WTC11 (cell line): Measurements from ENCODE around the gene SPAG5. TPM values are rescaled to one million over a fixed set of nuclear protein-coding genes. Genes with fewer than 3 reads are reported as not detected.

Experiments
- ATAC-seq: fragments of 200-7000 bp; cut with Tn5 transposase; 2 replicates; pipeline ENCODE4 v1.10.0; 2021; ENCODE audit warnings: mild to moderate bottlenecking, moderate library complexity
- CTCF ChIA-PET: fragments of 300-600 bp; sonication (Branson Sonifier 250); formaldehyde crosslinking; loops from one replicate; lab custom pipeline; 2021; ENCODE audit warnings: antibody characterized with exemption; lab: Charles Lee
- POLR2A ChIA-PET: fragments of 350-600 bp; sonication (Branson Sonifier 250); formaldehyde crosslinking; loops from one replicate; lab custom pipeline; 2021; ENCODE audit warnings: antibody characterized with exemption; lab: Charles Lee
- DNase-seq: peaks from one replicate; pipeline ENCODE4 v3.0.0; 2021; ENCODE audit warnings: low spot score
- H3K27ac Mint-ChIP-seq: 2 replicates; pipeline ENCODE4 v1.8.0; 2021; ENCODE audit warnings: mixed read lengths
- H3K27me3 Mint-ChIP-seq: 2 replicates; pipeline ENCODE4 v1.8.0; 2021; ENCODE audit warnings: low read depth, mild to moderate bottlenecking, moderate library complexity, mixed read lengths
- H3K36me3 Mint-ChIP-seq: 2 replicates; pipeline ENCODE4 v1.8.0; 2021; ENCODE audit warnings: mixed read lengths
- H3K4me1 Mint-ChIP-seq: 2 replicates; pipeline ENCODE4 v1.8.0; 2022; ENCODE audit warnings: mixed read lengths
- H3K4me3 Mint-ChIP-seq: 2 replicates; pipeline ENCODE4 v1.8.0; 2021; ENCODE audit warnings: mild to moderate bottlenecking, moderate library complexity, mixed read lengths
- H3K9me3 Mint-ChIP-seq: 2 replicates; pipeline ENCODE4 v1.8.0; 2021; ENCODE audit warnings: mixed read lengths
- ESRRA ChIP-seq: sonication (generic); formaldehyde crosslinking; IDR thresholded peaks from 2 replicates; pipeline ENCODE4 v1.8.1; 2022; ENCODE audit warnings: mild to moderate bottlenecking, missing genetic modification reagents, borderline replicate concordance
- FOXJ3 ChIP-seq: sonication (generic); formaldehyde crosslinking; IDR thresholded peaks from 2 replicates; pipeline ENCODE4 v1.9.0; 2021; ENCODE audit warnings: missing genetic modification reagents, mild to moderate bottlenecking, borderline replicate concordance
- FOXP1 ChIP-seq: sonication (generic); formaldehyde crosslinking; IDR thresholded peaks from 2 replicates; pipeline ENCODE4 v1.8.0; 2022; ENCODE audit warnings: missing genetic modification reagents, mild to moderate bottlenecking, moderate library complexity, borderline replicate concordance
- GRHL2 ChIP-seq: fragments of 250-450 bp; sonication (Bioruptor Pico); IDR thresholded peaks from 2 replicates; pipeline ENCODE4 v1.8.0; 2022; ENCODE audit warnings: mild to moderate bottlenecking, moderate library complexity; ENCODE audit not compliant: insufficient replicate concordance, severe bottlenecking
- HMGA2 ChIP-seq: fragments of 250-450 bp; sonication (Bioruptor Pico); IDR thresholded peaks from 2 replicates; pipeline ENCODE4 v1.4.0; 2021; ENCODE audit warnings: mild to moderate bottlenecking, moderate library complexity
- JUN ChIP-seq: sonication (generic); formaldehyde crosslinking; IDR thresholded peaks from 2 replicates; pipeline ENCODE4 v1.8.0; 2023; ENCODE audit warnings: mild to moderate bottlenecking, missing genetic modification reagents
- KAT7 ChIP-seq: sonication (generic); formaldehyde crosslinking; IDR thresholded peaks from 2 replicates; pipeline ENCODE4 v1.8.1; 2023; ENCODE audit warnings: missing genetic modification reagents, mild to moderate bottlenecking, borderline replicate concordance
- SOX15 ChIP-seq: fragments of 250-450 bp; sonication (Bioruptor Pico); IDR thresholded peaks from 2 replicates; pipeline ENCODE4 v1.9.0; 2021; ENCODE audit warnings: mild to moderate bottlenecking
- ZBTB21 ChIP-seq: sonication (generic); formaldehyde crosslinking; IDR thresholded peaks from 2 replicates; pipeline ENCODE4 v1.8.1; 2023; ENCODE audit warnings: mild to moderate bottlenecking, missing genetic modification reagents, borderline replicate concordance
- ZNF121 ChIP-seq: sonication (generic); formaldehyde crosslinking; IDR thresholded peaks from 2 replicates; pipeline ENCODE4 v1.8.0; 2023; ENCODE audit warnings: missing genetic modification reagents
- ZNF232 ChIP-seq: sonication (generic); formaldehyde crosslinking; IDR thresholded peaks from 2 replicates; pipeline ENCODE4 v1.8.0; 2022; ENCODE audit warnings: mild to moderate bottlenecking, missing genetic modification reagents
- ZNF263 ChIP-seq: sonication (generic); formaldehyde crosslinking; IDR thresholded peaks from 2 replicates; pipeline ENCODE4 v1.8.1; 2022; ENCODE audit warnings: low read depth, mild to moderate bottlenecking, moderate library complexity, missing genetic modification reagents
- ZNF317 ChIP-seq: sonication (generic); formaldehyde crosslinking; IDR thresholded peaks from 2 replicates; pipeline ENCODE4 v1.8.1; 2023; ENCODE audit warnings: low read depth, mild to moderate bottlenecking, moderate library complexity, missing genetic modification reagents, borderline replicate concordance
- total RNA-seq: library from RNA; stranded (reverse); gene quantifications from 3 replicates; pipeline ENCODE4 v1.2.3, GENCODE V29; 2021
- TF ChIP-seq, protein P1 (sequence below): fragments of 250-450 bp; sonication (Bioruptor Pico); IDR thresholded peaks from 2 replicates; pipeline ENCODE4 v1.9.0; 2021; ENCODE audit warnings: moderate library complexity, mild to moderate bottlenecking, inconsistent platforms, borderline replicate concordance
- TF ChIP-seq, protein P2 (sequence below): sonication (generic); formaldehyde crosslinking; IDR thresholded peaks from 2 replicates; pipeline ENCODE4 v1.8.1; 2023; ENCODE audit warnings: mild to moderate bottlenecking, missing genetic modification reagents, moderate library complexity
- TF ChIP-seq, protein P3 (sequence below): sonication (generic); formaldehyde crosslinking; IDR thresholded peaks from 2 replicates; pipeline ENCODE4 v1.8.0; 2022; ENCODE audit warnings: mild to moderate bottlenecking, missing genetic modification reagents
- TF ChIP-seq, protein P4 (sequence below): sonication (generic); formaldehyde crosslinking; IDR thresholded peaks from 2 replicates; pipeline ENCODE4 v1.8.0; 2023; ENCODE audit warnings: mild to moderate bottlenecking, missing genetic modification reagents
- TF ChIP-seq, protein P5 (sequence below): sonication (generic); formaldehyde crosslinking; IDR thresholded peaks from 2 replicates; pipeline ENCODE4 v1.8.1; 2023; ENCODE audit warnings: mild to moderate bottlenecking, missing genetic modification reagents, borderline replicate concordance
- TF ChIP-seq, protein P6 (sequence below): sonication (generic); formaldehyde crosslinking; IDR thresholded peaks from 2 replicates; pipeline ENCODE4 v1.8.1; 2022; ENCODE audit warnings: mild to moderate bottlenecking, moderate library complexity, missing genetic modification reagents
- TF ChIP-seq, protein P7 (sequence below): sonication (generic); formaldehyde crosslinking; IDR thresholded peaks from 2 replicates; pipeline ENCODE4 v1.8.0; 2022; ENCODE audit warnings: mild to moderate bottlenecking, missing genetic modification reagents

SPAG5 gene
- total RNA-seq, 1 experiment from 2014 or later, result 146 TPM

DNA sequence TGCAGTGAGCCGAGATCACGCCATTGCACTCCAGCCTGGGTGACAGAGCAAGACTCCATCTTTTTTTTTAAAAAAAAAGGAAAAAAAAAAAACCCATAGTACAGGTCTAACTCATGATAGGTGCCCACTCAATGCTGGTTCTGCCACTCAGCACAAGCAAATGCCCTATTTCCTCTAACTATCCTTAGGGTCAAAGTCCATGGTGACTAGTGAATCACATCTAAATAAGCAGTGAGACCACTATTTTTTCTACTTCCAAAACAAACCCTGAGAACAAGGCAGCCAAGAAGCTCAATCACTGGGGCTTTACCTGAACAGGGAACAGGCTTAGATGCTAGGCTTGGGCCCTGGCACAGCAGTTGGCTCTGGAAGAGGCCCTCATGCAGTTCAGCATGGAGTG is 42.8 kb upstream of the SPAG5 start:
- H3K4me1 Mint-ChIP-seq, result peaks cover 20% of the 10 kb centered on the region
- peaks cover 66% of the 10 kb centered on the region for H3K36me3 Mint-ChIP-seq
- H3K9me3 Mint-ChIP-seq, result no peaks in the 10 kb centered on the region
- ChIA-PET CTCF (no interaction called here), POLR2A (no interaction called here)
- no peak for DNase-seq
- H3K27me3 Mint-ChIP-seq, result no peaks in the 10 kb centered on the region
- no peak for ATAC-seq
- no peak overlapping the region for H3K4me3 Mint-ChIP-seq
- no peak overlapping the region for H3K27ac Mint-ChIP-seq
- TF ChIP-seq SOX15 (CRISPR knock-in tag), result no peak
- no peak for TF ChIP-seq ESRRA (CRISPR knock-in tag)
- TF ChIP-seq ZNF263 (CRISPR knock-in tag), result no peak
- TF ChIP-seq, protein P1, sequence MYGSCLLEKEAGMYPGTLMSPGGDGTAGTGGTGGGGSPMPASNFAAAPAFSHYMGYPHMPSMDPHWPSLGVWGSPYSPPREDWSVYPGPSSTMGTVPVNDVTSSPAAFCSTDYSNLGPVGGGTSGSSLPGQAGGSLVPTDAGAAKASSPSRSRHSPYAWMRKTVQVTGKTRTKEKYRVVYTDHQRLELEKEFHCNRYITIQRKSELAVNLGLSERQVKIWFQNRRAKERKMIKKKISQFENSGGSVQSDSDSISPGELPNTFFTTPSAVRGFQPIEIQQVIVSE (CRISPR knock-in tag), result no peak
- TF ChIP-seq, all 79 proteins: peak for 0

DNA sequence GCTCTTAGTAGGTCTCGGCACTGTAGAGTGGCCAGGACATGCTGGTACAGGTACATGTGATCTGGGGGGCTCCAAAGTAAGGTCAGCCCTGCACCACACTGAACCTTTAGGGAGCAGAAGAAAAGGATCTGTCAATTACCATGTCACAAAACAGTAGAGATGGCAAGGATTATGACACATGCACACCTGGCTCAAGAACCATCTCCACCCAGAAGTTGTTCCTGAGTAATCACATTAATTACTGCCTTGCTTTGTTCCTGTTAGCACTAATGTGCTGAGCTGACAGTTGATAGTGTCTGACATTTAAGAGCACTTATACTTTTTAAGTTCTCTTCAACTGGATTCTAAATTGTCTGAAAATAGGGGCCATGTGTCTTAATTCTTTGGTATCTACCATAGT is 36.7 kb upstream of the SPAG5 start:
- ATAC-seq (no peak), DNase-seq (no peak)
- no peaks in the 10 kb centered on the region for H3K4me1 Mint-ChIP-seq
- H3K36me3 Mint-ChIP-seq, result peaks cover 94% of the 10 kb centered on the region
- POLR2A ChIA-PET, result no interaction called here
- no peak overlapping the region for H3K4me3 Mint-ChIP-seq
- TF ChIP-seq, protein P2, sequence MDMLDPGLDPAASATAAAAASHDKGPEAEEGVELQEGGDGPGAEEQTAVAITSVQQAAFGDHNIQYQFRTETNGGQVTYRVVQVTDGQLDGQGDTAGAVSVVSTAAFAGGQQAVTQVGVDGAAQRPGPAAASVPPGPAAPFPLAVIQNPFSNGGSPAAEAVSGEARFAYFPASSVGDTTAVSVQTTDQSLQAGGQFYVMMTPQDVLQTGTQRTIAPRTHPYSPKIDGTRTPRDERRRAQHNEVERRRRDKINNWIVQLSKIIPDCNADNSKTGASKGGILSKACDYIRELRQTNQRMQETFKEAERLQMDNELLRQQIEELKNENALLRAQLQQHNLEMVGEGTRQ (CRISPR knock-in tag), result no peak
- TF ChIP-seq, protein P3, sequence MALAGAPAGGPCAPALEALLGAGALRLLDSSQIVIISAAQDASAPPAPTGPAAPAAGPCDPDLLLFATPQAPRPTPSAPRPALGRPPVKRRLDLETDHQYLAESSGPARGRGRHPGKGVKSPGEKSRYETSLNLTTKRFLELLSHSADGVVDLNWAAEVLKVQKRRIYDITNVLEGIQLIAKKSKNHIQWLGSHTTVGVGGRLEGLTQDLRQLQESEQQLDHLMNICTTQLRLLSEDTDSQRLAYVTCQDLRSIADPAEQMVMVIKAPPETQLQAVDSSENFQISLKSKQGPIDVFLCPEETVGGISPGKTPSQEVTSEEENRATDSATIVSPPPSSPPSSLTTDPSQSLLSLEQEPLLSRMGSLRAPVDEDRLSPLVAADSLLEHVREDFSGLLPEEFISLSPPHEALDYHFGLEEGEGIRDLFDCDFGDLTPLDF (CRISPR knock-in tag), result no peak
- TF ChIP-seq, protein P4, sequence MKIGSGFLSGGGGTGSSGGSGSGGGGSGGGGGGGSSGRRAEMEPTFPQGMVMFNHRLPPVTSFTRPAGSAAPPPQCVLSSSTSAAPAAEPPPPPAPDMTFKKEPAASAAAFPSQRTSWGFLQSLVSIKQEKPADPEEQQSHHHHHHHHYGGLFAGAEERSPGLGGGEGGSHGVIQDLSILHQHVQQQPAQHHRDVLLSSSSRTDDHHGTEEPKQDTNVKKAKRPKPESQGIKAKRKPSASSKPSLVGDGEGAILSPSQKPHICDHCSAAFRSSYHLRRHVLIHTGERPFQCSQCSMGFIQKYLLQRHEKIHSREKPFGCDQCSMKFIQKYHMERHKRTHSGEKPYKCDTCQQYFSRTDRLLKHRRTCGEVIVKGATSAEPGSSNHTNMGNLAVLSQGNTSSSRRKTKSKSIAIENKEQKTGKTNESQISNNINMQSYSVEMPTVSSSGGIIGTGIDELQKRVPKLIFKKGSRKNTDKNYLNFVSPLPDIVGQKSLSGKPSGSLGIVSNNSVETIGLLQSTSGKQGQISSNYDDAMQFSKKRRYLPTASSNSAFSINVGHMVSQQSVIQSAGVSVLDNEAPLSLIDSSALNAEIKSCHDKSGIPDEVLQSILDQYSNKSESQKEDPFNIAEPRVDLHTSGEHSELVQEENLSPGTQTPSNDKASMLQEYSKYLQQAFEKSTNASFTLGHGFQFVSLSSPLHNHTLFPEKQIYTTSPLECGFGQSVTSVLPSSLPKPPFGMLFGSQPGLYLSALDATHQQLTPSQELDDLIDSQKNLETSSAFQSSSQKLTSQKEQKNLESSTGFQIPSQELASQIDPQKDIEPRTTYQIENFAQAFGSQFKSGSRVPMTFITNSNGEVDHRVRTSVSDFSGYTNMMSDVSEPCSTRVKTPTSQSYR (CRISPR knock-in tag), result no peak
- TF ChIP-seq ZNF232 (CRISPR knock-in tag), result no peak
- TF ChIP-seq KAT7 (CRISPR knock-in tag), result no peak
- TF ChIP-seq HMGA2 (CRISPR knock-in tag), result no peak
- TF ChIP-seq ZNF317, result no peak
- no peak for TF ChIP-seq FOXP1 (CRISPR knock-in tag)
- no peak for TF ChIP-seq ZNF121
- TF ChIP-seq, protein P5, sequence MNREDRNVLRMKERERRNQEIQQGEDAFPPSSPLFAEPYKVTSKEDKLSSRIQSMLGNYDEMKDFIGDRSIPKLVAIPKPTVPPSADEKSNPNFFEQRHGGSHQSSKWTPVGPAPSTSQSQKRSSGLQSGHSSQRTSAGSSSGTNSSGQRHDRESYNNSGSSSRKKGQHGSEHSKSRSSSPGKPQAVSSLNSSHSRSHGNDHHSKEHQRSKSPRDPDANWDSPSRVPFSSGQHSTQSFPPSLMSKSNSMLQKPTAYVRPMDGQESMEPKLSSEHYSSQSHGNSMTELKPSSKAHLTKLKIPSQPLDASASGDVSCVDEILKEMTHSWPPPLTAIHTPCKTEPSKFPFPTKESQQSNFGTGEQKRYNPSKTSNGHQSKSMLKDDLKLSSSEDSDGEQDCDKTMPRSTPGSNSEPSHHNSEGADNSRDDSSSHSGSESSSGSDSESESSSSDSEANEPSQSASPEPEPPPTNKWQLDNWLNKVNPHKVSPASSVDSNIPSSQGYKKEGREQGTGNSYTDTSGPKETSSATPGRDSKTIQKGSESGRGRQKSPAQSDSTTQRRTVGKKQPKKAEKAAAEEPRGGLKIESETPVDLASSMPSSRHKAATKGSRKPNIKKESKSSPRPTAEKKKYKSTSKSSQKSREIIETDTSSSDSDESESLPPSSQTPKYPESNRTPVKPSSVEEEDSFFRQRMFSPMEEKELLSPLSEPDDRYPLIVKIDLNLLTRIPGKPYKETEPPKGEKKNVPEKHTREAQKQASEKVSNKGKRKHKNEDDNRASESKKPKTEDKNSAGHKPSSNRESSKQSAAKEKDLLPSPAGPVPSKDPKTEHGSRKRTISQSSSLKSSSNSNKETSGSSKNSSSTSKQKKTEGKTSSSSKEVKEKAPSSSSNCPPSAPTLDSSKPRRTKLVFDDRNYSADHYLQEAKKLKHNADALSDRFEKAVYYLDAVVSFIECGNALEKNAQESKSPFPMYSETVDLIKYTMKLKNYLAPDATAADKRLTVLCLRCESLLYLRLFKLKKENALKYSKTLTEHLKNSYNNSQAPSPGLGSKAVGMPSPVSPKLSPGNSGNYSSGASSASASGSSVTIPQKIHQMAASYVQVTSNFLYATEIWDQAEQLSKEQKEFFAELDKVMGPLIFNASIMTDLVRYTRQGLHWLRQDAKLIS (CRISPR knock-in tag), result no peak
- no peak for TF ChIP-seq FOXJ3 (CRISPR knock-in tag)
- no peak for TF ChIP-seq ZBTB21
- TF ChIP-seq GRHL2, result no peak
- TF ChIP-seq, protein P6, sequence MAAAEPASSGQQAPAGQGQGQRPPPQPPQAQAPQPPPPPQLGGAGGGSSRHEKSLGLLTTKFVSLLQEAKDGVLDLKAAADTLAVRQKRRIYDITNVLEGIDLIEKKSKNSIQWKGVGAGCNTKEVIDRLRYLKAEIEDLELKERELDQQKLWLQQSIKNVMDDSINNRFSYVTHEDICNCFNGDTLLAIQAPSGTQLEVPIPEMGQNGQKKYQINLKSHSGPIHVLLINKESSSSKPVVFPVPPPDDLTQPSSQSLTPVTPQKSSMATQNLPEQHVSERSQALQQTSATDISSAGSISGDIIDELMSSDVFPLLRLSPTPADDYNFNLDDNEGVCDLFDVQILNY (CRISPR knock-in tag), result no peak
- TF ChIP-seq JUN (CRISPR knock-in tag), result no peak
- TF ChIP-seq, protein P7, sequence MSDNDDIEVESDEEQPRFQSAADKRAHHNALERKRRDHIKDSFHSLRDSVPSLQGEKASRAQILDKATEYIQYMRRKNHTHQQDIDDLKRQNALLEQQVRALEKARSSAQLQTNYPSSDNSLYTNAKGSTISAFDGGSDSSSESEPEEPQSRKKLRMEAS (CRISPR knock-in tag), result no peak
- no peaks in the 10 kb centered on the region for H3K27me3 Mint-ChIP-seq
- no peak overlapping the region for H3K27ac Mint-ChIP-seq
- CTCF ChIA-PET, result interaction anchor here (1.1 to 2.5 kb wide), 2 partner anchors 9 to 12 kb away, joined by 4 to 14 read pairs; partner anchors contain the start of gene BLTP2
- H3K9me3 Mint-ChIP-seq, result no peaks in the 10 kb centered on the region
